Activated CD4-positive, alpha-beta T cell treated with anti-CD3 and anti-CD28 coated beads, Interleukin-2, amount 10 ng/mL, durations not matched to agents 24 days and 14 days (primary cell): ENCODE data around the gene RAB40C. TPM values are rescaled to one million over a fixed set of nuclear protein-coding genes. Genes with fewer than 3 reads are reported as not detected.

Source experiments
- DNase-seq: peaks from one replicate; pipeline ENCODE4 v3.0.0; 2022
- H3K27ac Mint-ChIP-seq: one replicate; pipeline ENCODE4 v1.8.0; 2022; ENCODE audit warnings: mild to moderate bottlenecking, mixed read lengths
- H3K27me3 Mint-ChIP-seq: one replicate; pipeline ENCODE4 v1.8.0; 2022; ENCODE audit warnings: mixed read lengths
- H3K36me3 Mint-ChIP-seq: one replicate; pipeline ENCODE4 v1.8.0; 2022; ENCODE audit warnings: low read depth, mild to moderate bottlenecking, mixed read lengths
- H3K4me1 Mint-ChIP-seq: one replicate; pipeline ENCODE4 v1.8.0; 2021; ENCODE audit warnings: mixed read lengths
- H3K4me3 Mint-ChIP-seq: one replicate; pipeline ENCODE4 v1.8.0; 2022; ENCODE audit warnings: mild to moderate bottlenecking, moderate library complexity, mixed read lengths
- H3K9me3 Mint-ChIP-seq: one replicate; pipeline ENCODE4 v1.8.0; 2021; ENCODE audit warnings: mixed read lengths
- intact Hi-C: fragments of 100-400 bp; cut with micrococcal nuclease; formaldehyde crosslinking; loops from one replicate; pipeline ENCODE4 v1.15.1; 2023
- total RNA-seq: library from RNA; stranded (reverse); gene quantifications from 2 replicates; pipeline ENCODE4 v1.2.3, GENCODE V29; 2022

Gene RAB40C
- total RNA-seq, 1 donor from 2014 or later, result 16.5 TPM

GRCh38 chr16:616733-617586 is 27.1 kb downstream of the RAB40C start:
- Mint-ChIP-seq H3K27me3 (no peaks in the 10 kb centered on the region), H3K4me1 (no peaks in the 10 kb centered on the region), H3K36me3 (no peaks in the 10 kb centered on the region), H3K27ac (no peak overlapping the region), H3K9me3 (no peaks in the 10 kb centered on the region), H3K4me3 (no peak overlapping the region)
- intact Hi-C loops, result loop anchor here (10.0 kb wide), 1 partner anchor 52 kb away; the partner anchor contains the start of genes NHLRC4, PIGQ and PRR35
- DNase-seq, result no peak

- no peaks in the 10 kb centered on the region for H3K36me3 Mint-ChIP-seq
- no peaks in the 10 kb centered on the region for H3K27me3 Mint-ChIP-seq
- intact Hi-C loops, result loop anchor here (10.0 kb wide), 1 partner anchor 53 kb away; the partner anchor contains the start of genes NHLRC4, PIGQ and PRR35
- H3K9me3 Mint-ChIP-seq, result no peaks in the 10 kb centered on the region
- no peaks in the 10 kb centered on the region for H3K4me1 Mint-ChIP-seq
- no peak overlapping the region for H3K27ac Mint-ChIP-seq
- H3K4me3 Mint-ChIP-seq, result no peak overlapping the region
- DNase-seq, result no peak
Observed at GRCh38 chr16:617855-618254, 28.0 kb downstream of the RAB40C start.

- no peaks in the 10 kb centered on the region for H3K27me3 Mint-ChIP-seq
- DNase-seq, result no peak
- H3K27ac Mint-ChIP-seq, result no peak overlapping the region
- no peak overlapping the region for H3K4me3 Mint-ChIP-seq
- intact Hi-C loops, result loop anchor here (10.0 kb wide), 1 partner anchor 55 kb away; the partner anchor contains the start of genes NHLRC4, PIGQ and PRR35
- no peaks in the 10 kb centered on the region for H3K4me1 Mint-ChIP-seq
- H3K9me3 Mint-ChIP-seq, result no peaks in the 10 kb centered on the region
- no peaks in the 10 kb centered on the region for H3K36me3 Mint-ChIP-seq
Observed at GRCh38 chr16:619476-620100, 29.7 kb downstream of the RAB40C start.

GRCh38 chr16:620700-621525 is 31.0 kb downstream of the RAB40C start:
- H3K27ac Mint-ChIP-seq, result no peak overlapping the region
- no peaks in the 10 kb centered on the region for H3K27me3 Mint-ChIP-seq
- intact Hi-C loops, result no loop called here
- no peaks in the 10 kb centered on the region for H3K36me3 Mint-ChIP-seq
- no peaks in the 10 kb centered on the region for H3K4me1 Mint-ChIP-seq
- H3K9me3 Mint-ChIP-seq, result no peaks in the 10 kb centered on the region
- no peak overlapping the region for H3K4me3 Mint-ChIP-seq
- no peak for DNase-seq

- Mint-ChIP-seq H3K9me3 (no peaks in the 10 kb centered on the region), H3K27me3 (no peaks in the 10 kb centered on the region), H3K27ac (no peak overlapping the region), H3K36me3 (no peaks in the 10 kb centered on the region), H3K4me1 (no peaks in the 10 kb centered on the region), H3K4me3 (no peak overlapping the region)
- intact Hi-C loops, result no loop called here
- DNase-seq, result no peak
Observed at GRCh38 chr16:621526-622105, 31.8 kb downstream of the RAB40C start.

- Mint-ChIP-seq H3K27ac (no peak overlapping the region), H3K4me3 (no peak overlapping the region), H3K9me3 (no peaks in the 10 kb centered on the region), H3K36me3 (peaks cover 2% of the 10 kb centered on the region), H3K27me3 (no peaks in the 10 kb centered on the region), H3K4me1 (no peaks in the 10 kb centered on the region)
- DNase-seq, result no peak
- intact Hi-C loops, result no loop called here
Observed at GRCh38 chr16:622920-623280, 33.0 kb downstream of the RAB40C start.

- no peak overlapping the region for H3K27ac Mint-ChIP-seq
Observed at GRCh38 chr16:624526-625070, 34.7 kb downstream of the RAB40C start.

GRCh38 chr16:625117-625976 is 35.5 kb downstream of the RAB40C start:
- no peaks in the 10 kb centered on the region for H3K9me3 Mint-ChIP-seq
- no peak overlapping the region for H3K27ac Mint-ChIP-seq
- H3K4me3 Mint-ChIP-seq, result no peak overlapping the region
- H3K27me3 Mint-ChIP-seq, result no peaks in the 10 kb centered on the region
- peaks cover 2% of the 10 kb centered on the region for H3K36me3 Mint-ChIP-seq
- intact Hi-C loops, result no loop called here
- no peak for DNase-seq
- no peaks in the 10 kb centered on the region for H3K4me1 Mint-ChIP-seq

More at GRCh38 chr16:624526-625070, 34.7 kb downstream of the RAB40C start:
- intact Hi-C loops, result no loop called here
- Mint-ChIP-seq H3K4me3 (no peak overlapping the region), H3K36me3 (peaks cover 2% of the 10 kb centered on the region), H3K27me3 (no peaks in the 10 kb centered on the region), H3K9me3 (no peaks in the 10 kb centered on the region), H3K4me1 (no peaks in the 10 kb centered on the region)
- no peak for DNase-seq

- no peak for DNase-seq
- intact Hi-C loops, result no loop called here
- no peaks in the 10 kb centered on the region for H3K9me3 Mint-ChIP-seq
- H3K36me3 Mint-ChIP-seq, result peaks cover 2% of the 10 kb centered on the region
- no peaks in the 10 kb centered on the region for H3K27me3 Mint-ChIP-seq
- H3K4me1 Mint-ChIP-seq, result no peaks in the 10 kb centered on the region
- H3K4me3 Mint-ChIP-seq, result no peak overlapping the region
- no peak overlapping the region for H3K27ac Mint-ChIP-seq
Observed at GRCh38 chr16:625977-626765, 36.3 kb downstream of the RAB40C start.

GRCh38 chr16:626787-627453 is 37.1 kb downstream of the RAB40C start:
- no peak overlapping the region for H3K4me3 Mint-ChIP-seq
- H3K27ac Mint-ChIP-seq, result no peak overlapping the region
- intact Hi-C loops, result no loop called here
- peaks cover 2% of the 10 kb centered on the region for H3K36me3 Mint-ChIP-seq
- H3K27me3 Mint-ChIP-seq, result no peaks in the 10 kb centered on the region
- H3K4me1 Mint-ChIP-seq, result no peaks in the 10 kb centered on the region
- H3K9me3 Mint-ChIP-seq, result no peaks in the 10 kb centered on the region
- DNase-seq, result no peak

GRCh38 chr16:627454-628239 is 37.8 kb downstream of the RAB40C start:
- Mint-ChIP-seq H3K27me3 (no peaks in the 10 kb centered on the region), H3K36me3 (peaks cover 2% of the 10 kb centered on the region), H3K27ac (no peak overlapping the region), H3K4me1 (no peaks in the 10 kb centered on the region), H3K9me3 (no peaks in the 10 kb centered on the region), H3K4me3 (no peak overlapping the region)
- DNase-seq, result peak; percentile 55
- intact Hi-C loops, result no loop called here
